Brain microvascular endothelial cell (primary cell): ENCODE results near the gene CPE.
"Not testable (repeated sequence)": the region's sequence is repeated elsewhere in the genome, so short reads cannot be mapped to it uniquely, and the experiment has no call there.

ENCODE experiments used
- DNase-seq: peaks from one replicate; pipeline ENCODE4 v3.0.0-alpha.2; 2020
- H3K27ac ChIP-seq: fragments of 250-450 bp; sonication (Bioruptor Pico); 2 replicates; pipeline ENCODE4 v1.5.1; 2020; ENCODE audit warnings: mild to moderate bottlenecking, moderate library complexity
- H3K27me3 ChIP-seq: fragments of 250-450 bp; sonication (Bioruptor Pico); replicated peaks from 2 replicates; pipeline ENCODE4 v1.5.1; 2020; ENCODE audit warnings: mild to moderate bottlenecking
- H3K36me3 ChIP-seq: fragments of 250-450 bp; sonication (Bioruptor Pico); replicated peaks from 2 replicates; pipeline ENCODE4 v1.5.1; 2020; ENCODE audit warnings: mild to moderate bottlenecking
- H3K4me3 ChIP-seq: 2 replicates; pipeline ENCODE4 v1.5.1; 2011; ENCODE audit warnings: low read depth, mild to moderate bottlenecking, control low read depth, low read length, moderate library complexity
- in situ Hi-C: cut with HindIII; loops from 2 replicates; pipeline ENCODE4 v1.10.0; 2017; ENCODE audit warnings: low sequenced_read_pairs, low pct_ligation_motif_present
- TF ChIP-seq, protein P1 (sequence below): IDR thresholded peaks from 2 replicates; pipeline ENCODE4 v1.5.1; 2011; ENCODE audit warnings: low read depth, mild to moderate bottlenecking, moderate library complexity, low read length, control low read depth, inconsistent platforms; ENCODE audit errors: missing control alignments

The CPE gene

DNA sequence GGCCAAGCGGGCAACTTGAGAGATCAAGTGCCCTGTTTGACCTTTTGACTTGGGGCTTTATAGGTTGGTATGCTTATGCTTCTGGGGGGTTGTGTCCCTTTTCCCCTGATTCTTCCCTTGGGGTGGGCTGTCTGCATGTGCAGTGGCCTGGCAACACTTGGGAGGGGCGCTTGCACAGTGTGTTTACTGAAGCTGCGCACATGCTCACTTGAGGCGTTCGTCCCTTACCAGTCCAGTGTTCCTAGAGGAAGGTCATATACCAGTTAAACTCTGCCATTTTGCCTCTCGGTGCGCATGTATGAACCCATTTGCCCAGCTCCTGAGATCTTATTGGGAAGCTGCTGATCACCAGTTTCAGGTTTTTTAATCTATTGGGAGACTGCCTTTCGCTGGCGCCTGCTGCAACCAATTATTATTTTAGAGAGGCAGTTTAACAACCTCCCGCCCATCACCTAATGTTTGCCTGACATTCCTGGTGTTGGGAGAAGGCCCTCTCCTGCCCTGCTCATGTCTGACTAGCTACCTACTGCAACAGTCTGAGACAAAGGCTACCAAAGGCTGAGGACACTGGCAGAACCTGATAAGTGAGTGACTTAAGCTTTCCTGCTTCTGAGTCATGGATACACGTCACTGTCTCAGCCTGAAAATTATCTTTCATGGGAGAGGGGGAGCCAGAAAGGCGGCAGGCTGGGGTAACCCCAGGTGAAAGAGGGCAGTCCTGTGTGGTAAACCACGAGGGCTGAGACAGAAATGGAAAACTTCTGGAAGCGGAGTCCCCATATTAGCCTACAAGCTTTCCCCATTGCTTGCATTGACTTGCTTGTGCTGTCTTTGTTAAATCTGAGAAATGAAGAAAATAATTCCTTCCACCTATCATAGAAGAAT, 97.6 kb downstream of the CPE start:
- no peaks in the 10 kb centered on the region for H3K27me3 ChIP-seq
- TF ChIP-seq, protein P1, sequence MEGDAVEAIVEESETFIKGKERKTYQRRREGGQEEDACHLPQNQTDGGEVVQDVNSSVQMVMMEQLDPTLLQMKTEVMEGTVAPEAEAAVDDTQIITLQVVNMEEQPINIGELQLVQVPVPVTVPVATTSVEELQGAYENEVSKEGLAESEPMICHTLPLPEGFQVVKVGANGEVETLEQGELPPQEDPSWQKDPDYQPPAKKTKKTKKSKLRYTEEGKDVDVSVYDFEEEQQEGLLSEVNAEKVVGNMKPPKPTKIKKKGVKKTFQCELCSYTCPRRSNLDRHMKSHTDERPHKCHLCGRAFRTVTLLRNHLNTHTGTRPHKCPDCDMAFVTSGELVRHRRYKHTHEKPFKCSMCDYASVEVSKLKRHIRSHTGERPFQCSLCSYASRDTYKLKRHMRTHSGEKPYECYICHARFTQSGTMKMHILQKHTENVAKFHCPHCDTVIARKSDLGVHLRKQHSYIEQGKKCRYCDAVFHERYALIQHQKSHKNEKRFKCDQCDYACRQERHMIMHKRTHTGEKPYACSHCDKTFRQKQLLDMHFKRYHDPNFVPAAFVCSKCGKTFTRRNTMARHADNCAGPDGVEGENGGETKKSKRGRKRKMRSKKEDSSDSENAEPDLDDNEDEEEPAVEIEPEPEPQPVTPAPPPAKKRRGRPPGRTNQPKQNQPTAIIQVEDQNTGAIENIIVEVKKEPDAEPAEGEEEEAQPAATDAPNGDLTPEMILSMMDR: no peak
- DNase-seq: peak; percentile 74
- H3K4me3 ChIP-seq: no peak overlapping the region
- no peak overlapping the region for H3K27ac ChIP-seq
- in situ Hi-C loops: no loop called here
- H3K36me3 ChIP-seq: no peaks in the 10 kb centered on the region

- Histone ChIP-seq H3K27ac (no peak overlapping the region), H3K4me3 (no peak overlapping the region), H3K27me3 (no peaks in the 10 kb centered on the region), H3K36me3 (no peaks in the 10 kb centered on the region)
- TF ChIP-seq, protein P1: no peak
- in situ Hi-C loops: no loop called here
- no peak for DNase-seq
Observed at GRCh38 chr4:165477799-165478198, 99.0 kb downstream of the CPE start.

DNA sequence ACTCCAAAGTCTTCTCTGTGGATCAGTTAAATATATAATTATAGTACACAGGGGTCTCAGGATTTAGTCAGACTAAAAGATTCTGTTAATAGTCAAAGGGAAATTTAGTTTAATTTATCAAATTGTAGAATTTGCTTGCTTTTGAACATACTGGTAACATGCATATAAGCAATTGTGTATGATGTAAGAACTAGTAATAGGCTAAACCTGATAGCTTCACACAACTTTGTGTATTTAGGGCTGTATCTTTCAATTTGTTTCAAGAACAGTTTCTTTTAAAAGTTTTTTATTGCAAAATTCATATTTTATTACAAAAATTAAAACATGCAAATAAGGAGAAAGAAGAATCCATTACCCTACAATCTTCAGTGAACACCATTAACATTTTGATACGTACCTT, 99.5 kb downstream of the CPE start:
- no peaks in the 10 kb centered on the region for H3K27me3 ChIP-seq
- no peak for DNase-seq
- TF ChIP-seq, protein P1: no peak
- H3K27ac ChIP-seq: no peak overlapping the region
- in situ Hi-C loops: no loop called here
- H3K4me3 ChIP-seq: no peak overlapping the region
- no peaks in the 10 kb centered on the region for H3K36me3 ChIP-seq

DNA sequence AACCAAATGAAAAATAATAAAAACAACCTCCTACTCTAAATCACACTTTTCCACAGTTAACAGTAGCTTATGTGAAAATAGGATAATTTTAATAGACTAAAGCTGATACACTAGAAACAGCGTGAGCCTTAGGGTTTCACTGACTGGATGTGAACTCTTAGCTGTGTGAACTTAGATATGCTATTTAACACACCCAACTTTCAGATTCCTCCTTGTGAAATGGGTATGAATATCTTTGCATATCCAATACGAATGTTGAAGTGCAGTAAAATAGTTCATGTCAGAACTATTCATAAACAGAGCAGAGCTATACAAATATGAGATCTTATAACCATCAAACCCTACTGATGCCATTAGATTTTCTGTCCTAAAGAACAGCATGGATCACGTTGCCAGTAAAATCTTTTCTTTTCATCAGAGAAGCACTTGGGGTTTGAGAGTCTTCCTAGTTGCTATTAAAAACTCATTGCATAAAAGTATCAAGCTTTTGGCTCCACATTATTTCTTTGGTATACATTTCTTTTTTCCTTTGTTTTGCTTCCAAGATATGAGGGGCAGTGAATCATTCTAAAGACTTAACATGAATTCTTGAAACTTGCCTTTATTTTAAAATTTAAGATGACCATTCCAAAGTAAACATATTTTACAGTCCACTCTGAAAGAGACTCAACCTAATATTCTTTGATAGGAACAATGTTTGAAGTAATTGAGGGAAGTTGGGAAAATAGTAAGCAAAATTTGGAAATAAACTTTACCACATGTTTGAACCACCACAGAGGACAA, 102.4 kb downstream of the CPE start:
- DNase-seq: no peak
- H3K36me3 ChIP-seq: no peaks in the 10 kb centered on the region
- TF ChIP-seq, protein P1: no peak
- no peak overlapping the region for H3K27ac ChIP-seq
- no peak overlapping the region for H3K4me3 ChIP-seq
- in situ Hi-C loops: no loop called here
- no peaks in the 10 kb centered on the region for H3K27me3 ChIP-seq

- Histone ChIP-seq H3K27me3 (no peaks in the 10 kb centered on the region), H3K4me3 (no peak overlapping the region), H3K36me3 (no peaks in the 10 kb centered on the region), H3K27ac (no peak overlapping the region)
- DNase-seq: no peak
- TF ChIP-seq, protein P1: no peak
- in situ Hi-C loops: no loop called here
Observed at GRCh38 chr4:165489786-165490185, 111.0 kb downstream of the CPE start.

DNA sequence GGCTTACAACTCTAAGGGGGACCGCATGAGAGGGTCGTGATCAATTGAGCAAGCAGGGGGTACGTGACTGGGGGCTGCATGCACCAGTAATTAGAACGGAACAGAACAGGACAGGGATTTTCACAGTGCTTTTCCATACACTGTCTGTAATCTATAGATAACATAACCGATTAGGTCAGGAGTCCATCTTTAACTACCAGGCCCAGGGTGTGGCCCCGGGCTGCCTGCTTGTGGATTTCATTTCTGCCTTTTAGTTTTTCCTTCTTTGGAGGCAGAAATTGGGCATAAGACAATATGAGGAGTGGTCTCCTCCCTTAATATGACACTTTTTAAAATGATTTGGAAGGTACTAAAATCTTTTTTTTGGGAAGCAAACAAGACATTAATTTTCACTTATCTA, 113.8 kb downstream of the CPE start:
- H3K4me3 ChIP-seq, in situ Hi-C loops, DNase-seq, H3K36me3 ChIP-seq, H3K27me3 ChIP-seq, H3K27ac ChIP-seq: not testable (repeated sequence)
